HEK293T (cell line): Measurements from ENCODE around the gene PANX3.

ENCODE experiments used
- BHLHE40 ChIP-seq: fragments of 450-650 bp; IDR thresholded peaks from 2 replicates; pipeline ENCODE4 v1.6.1; 2016; ENCODE audit warnings: mild to moderate bottlenecking, moderate library complexity, borderline replicate concordance
- ELF4 ChIP-seq: fragments of 450-650 bp; IDR thresholded peaks from 2 replicates; pipeline ENCODE4 v1.6.1; 2017; ENCODE audit warnings: antibody characterized with exemption
- FOXA1 ChIP-seq: fragments of 450-650 bp; IDR thresholded peaks from 2 replicates; pipeline ENCODE4 v1.6.1; 2016; ENCODE audit warnings: mild to moderate bottlenecking
- FOXM1 ChIP-seq: fragments of 450-650 bp; IDR thresholded peaks from 2 replicates; pipeline ENCODE4 v1.6.1; 2017; ENCODE audit warnings: mild to moderate bottlenecking, borderline replicate concordance
- HDGF ChIP-seq: fragments of 450-650 bp; IDR thresholded peaks from 2 replicates; pipeline ENCODE4 v1.6.1; 2017; ENCODE audit warnings: antibody characterized with exemption, borderline replicate concordance
- SP1 ChIP-seq: fragments of 450-650 bp; IDR thresholded peaks from 2 replicates; pipeline ENCODE4 v1.6.1; 2017
- SUZ12 ChIP-seq: fragments of 450-650 bp; IDR thresholded peaks from 2 replicates; pipeline ENCODE4 v1.6.1; 2016; ENCODE audit warnings: mild to moderate bottlenecking
- TARDBP ChIP-seq: fragments of 450-650 bp; IDR thresholded peaks from 2 replicates; pipeline ENCODE4 v1.6.1; 2016
- ZNF384 ChIP-seq: fragments of 450-650 bp; IDR thresholded peaks from 2 replicates; pipeline ENCODE4 v1.6.1; 2016

DNA sequence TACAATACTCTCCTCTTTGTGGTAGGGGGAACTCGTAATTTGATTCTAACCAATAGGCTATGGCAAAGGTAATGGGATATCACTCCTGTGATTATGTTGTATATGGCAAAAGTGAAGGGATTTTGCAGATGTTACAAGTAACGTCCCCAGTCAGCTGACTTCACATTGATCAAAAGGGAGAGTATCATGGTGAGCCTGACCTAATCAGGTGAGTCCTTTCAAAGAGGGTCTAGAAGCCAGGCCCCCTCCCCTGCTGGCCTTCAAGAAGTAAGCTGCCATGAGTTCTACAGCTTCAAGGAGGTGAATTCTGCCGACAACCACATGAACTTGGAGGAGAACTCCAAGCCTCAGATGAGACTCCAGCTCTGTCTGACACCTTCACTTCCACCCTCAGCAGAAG is 31.4 kb downstream of the PANX3 start:
- TF ChIP-seq BHLHE40: no peak
- no peak for TF ChIP-seq TARDBP
- TF ChIP-seq HDGF: no peak
- no peak for TF ChIP-seq SUZ12
- no peak for TF ChIP-seq SP1
- no peak for TF ChIP-seq ZNF384
- no peak for TF ChIP-seq FOXM1
- no peak for TF ChIP-seq FOXA1
- TF ChIP-seq ELF4: no peak
